ENCODE results near the gene TCF4.

Gene TCF4

DNA sequence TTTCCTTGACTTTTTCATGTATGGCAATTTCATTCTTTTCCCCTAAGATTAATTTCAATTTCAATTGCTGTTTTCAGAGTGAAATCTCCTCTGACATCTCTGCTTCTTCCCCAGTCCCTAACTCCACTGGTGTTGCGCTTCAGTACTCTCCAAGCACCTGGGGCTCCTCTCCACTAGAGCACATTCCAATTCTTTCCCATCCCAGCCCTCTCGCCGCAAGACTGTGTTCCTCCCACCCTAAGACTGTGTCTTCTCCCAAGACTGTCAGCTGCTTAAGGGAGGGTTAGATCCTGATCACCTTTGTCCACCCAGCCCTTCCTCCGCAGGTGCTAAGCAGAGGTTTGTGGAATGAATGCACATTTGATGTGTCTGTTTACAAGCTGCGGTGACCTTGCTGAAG lies 373.0 kb downstream of the TCF4 start:
- DNase-seq = no peak

DNA sequence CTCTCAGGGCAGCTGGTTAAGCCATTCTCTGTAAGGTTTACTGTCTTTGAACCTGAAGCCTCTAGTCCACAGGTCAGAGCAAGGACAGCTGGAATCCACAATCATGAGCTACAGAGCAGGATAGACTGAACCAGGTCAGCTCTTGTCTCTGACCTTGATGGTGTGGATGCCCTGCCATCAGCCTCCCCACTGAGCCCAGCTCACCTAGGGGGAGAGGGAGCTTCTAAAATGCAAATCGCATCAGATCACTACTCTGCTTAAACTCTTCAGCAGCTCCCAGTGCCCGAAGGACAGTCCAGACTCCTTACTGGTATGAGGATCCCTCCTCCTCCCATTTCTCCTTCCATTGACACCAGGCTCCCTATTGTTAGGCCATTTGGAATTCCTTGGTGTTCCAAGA lies 373.5 kb downstream of the TCF4 start:
- DNase-seq = no peak

DNA sequence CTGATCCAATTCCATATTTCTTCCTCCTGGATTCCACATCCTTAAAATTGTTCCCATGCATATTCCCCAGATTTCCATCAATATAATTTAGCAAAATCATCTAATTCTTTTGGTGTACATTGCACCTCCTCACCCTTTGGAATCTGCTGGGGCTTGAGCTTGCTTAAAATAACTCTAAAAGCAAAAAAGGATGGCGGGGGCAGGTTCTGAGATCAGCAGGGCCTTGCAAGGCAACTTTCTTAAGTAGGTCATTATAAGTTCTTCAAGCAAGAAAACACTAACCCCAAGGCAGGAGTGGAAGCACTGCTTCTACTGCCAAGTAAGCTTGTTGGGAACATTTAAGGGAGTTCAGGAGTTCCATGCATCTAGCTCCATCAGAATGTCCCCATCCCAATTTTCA lies 374.4 kb downstream of the TCF4 start:
- DNase-seq = no peak

DNA sequence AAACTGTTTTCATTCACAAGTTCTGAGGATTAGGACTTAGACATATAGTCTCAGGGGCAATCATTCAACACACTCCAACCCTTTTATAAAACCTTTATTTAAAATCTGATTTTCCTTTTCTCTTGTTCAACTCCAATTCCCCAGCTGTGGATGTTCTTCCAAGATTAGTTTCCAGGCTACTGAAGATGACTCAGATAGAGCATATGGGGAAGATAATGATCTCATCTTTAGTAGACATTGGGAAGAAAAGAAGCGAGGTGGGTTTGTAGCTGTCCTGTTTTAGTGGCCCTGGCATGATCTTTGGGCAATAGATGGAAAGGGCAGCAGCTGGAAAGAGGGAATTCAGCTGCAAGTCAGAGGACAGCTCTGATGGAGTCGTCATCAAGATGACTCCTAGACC lies 381.1 kb downstream of the TCF4 start:
- DNase-seq = no peak

DNA sequence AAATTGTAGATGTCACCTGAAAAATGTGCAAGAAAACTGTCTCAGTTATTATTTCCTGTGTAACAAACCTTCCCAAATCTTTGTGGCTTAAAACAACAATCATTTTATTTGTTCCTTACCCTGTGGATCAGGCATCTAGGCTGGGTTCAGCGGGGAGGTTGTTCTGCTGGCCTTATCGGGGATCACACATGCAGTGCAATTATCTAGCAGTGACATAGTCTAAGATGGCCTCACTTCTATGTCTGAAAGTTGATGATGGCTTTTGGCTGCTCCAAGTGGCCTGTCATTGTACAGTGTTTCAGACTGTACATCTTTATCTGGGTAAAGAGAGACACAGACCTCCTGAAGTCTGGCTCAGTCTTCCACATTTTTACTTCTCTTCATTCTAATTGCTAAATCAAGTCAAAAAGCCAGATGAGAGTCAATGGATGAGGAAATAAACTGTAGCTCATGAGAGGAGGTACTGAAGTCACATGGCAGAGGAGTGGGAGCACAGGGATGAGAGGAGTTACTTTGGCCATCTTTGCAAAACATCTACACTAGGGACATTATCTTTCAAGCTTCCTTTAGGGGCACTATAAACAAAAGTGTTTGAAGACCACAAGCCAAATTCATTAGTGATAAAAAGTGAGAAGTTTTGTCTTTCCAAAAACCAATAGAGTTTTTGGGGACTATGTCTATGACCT lies 385.6 kb downstream of the TCF4 start:
- no peak for DNase-seq

DNA sequence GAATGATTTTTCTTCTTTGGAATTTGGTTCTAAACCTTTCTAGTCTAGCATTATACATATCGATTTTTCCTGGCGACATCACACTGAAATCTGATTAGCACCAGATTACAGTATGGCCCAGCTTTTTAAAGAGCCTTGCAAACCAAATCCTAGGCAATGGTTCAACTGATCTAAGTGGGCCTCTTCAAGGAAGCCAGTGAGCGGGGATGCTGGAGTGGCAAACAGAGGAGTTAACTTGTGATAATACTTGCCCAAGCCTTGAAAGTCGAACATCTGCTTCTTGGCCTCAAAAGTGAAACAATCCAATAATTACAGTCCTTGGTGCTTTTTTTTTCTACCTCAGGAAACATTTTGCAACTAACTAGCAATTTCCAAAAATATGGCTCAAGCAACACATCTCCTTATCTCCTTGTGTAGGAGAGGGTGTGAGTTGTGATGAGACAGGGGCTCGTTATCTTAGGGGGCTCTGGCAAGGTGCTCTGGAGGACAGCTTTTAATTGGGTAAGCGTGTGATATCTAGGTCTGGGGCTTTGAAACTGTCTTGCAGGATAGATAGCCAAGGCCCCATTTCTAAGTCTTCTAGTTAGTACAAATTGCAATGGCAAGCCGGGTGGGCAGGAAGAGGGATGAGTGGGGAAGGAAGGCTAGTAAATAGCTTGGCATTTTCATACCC lies 388.6 kb downstream of the TCF4 start:
- no peak for DNase-seq

DNA sequence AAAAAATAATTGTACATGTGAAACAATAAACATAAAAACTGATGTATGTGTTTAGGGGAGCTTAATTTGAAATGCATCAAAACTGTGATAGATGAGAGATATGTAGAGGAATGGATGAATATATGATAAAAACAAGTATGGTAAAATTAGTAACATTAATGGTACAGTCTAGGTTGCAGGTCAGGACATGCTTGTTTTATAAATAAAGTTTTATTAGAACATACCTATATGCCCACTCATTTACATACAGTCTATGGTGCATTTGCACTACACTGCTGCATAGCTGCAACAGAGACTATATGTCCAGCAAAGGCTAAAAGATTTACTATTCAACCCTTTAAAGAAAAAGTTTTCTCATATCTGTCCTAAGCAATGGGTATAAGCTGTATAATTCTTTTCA lies 392.1 kb downstream of the TCF4 start:
- no peak for DNase-seq

DNA sequence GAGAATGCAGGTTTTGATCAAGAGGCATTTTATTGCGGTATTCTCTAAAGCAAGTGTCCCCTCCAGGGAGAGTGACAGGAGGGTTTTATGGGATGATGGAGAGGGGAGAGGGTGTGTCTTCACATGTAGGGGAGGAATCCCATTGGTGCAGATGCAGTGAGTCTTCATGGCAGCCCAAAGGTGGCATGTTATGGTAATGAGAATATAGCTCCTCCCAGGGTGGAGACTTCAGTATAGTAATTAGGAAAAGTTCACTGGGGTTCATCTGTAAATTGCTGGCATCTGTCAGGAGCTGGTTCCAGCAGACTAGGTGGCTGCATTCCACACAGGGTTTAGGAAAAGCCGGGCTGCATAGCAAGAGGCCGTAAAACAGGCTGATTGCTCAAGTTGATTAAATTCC lies 398.0 kb downstream of the TCF4 start:
- DNase-seq = no peak

DNA sequence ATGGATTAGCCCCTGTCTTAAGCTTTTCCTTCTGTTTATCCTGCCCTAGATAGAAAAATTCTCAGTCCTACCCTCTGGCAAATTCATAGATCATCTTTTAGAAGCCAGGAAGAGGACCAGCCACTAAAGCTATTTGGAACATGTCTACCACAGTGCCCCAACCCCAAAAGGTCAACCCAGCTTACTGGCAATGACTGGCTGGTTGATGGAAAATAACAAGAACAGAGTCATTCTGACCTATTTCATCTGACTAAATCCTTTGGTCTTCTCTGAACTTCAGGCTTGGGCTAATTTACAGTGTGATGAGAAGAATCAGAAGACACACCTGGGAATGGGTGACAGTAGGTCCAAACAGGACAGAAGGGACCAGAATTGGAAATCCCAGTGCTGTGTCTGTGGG lies 401.4 kb downstream of the TCF4 start:
- no peak for DNase-seq

DNA sequence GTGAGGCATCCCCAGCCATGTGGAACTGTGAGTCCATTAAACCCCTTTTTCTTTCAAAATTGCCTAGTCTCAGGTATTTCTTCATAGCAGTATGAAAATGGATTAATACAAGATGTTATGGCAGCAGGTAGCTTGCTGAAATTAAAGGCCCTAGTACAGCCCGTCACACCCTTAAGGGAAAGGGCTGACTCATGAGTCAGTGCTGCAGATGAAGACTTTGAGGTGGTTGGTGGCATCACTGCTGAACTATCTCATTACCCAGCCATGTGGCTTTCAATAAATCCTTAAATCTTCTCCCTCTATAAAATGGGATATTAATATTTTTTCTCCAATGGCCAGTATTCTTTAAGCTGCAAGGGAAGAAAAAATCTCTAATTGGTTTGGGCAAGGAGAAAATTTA lies 402.6 kb downstream of the TCF4 start:
- DNase-seq = no peak

DNA sequence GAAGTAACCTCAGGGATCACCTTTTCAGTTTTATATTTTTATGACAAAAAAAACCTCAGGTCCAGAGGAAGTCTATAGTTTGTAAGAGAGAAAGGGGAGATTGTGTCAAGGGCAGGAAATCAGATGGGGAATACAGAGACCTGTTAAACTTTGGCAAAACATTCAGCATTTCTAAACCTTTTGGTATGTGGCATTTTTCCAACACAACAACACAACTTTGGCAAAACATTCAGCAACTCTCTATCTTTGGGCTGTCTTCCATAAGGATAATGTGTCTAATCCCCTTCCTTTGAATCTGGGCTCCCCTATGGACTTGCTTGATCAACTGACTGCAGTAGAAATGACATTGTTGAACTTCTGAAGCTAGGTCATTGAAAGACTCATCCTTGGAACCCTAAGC lies 408.2 kb downstream of the TCF4 start:
- no peak for DNase-seq

DNA sequence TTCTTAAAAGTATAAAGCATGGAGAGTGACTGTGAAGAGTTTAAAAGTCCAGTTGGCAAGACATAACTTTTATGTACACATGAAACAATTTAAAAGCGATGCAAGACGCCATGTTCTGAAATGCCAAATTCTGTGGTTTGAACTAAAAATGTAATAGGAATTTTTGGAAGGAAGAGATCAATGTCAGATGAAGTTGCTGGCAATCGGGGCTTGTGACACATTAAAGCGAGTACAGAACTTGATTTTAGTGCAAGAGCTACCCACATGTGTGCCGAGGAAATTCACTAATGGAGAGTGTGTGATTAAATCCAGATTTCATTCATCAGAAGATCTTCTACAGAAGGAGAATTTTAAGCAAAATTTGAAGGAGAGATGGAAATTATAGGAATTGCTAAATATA lies 408.6 kb downstream of the TCF4 start:
- DNase-seq = no peak

DNA sequence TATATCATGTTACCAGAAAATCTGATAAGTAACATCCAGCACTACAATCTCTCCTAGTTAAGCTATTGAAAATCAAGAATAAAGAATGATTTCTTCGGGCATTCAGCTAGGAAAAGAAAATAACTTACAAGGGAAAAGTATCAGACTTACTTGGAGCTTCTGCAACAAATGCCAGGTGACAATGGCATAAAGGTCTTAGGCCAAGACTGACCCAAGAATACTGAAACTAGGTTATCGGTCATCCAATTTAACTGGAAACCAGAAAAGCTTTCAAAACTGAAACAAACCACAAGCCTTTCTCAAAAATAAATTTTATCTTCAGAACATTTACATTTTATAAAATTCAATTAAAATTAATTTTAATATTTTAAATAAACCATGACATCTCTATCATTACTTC lies 414.7 kb downstream of the TCF4 start:
- DNase-seq = no peak
